ENCODE data around the gene ADAMTS17.

DNA sequence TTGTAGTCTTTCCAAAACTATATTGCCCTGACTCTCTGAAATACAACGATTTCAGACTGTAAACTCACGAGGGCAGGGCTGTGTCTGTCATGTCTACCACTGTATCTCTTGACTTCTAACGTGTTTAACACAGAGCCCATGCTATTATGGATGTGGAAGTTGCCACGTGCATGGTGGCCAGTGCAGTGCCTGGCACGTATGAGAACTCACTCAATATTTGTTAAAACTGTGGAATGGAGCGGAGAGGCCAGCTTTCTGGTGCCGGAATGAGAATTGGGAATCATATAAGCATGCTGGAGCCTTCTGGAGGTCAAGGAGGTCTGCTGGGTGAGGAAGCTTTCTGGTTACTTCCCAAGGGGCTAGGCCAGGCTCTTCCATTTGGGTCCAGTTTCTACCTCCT lies 387.9 kb downstream of the ADAMTS17 start:
- TF ChIP-seq POLR2A (IDR thresholded peaks at IDR 0.05; ENCODE audit: low read depth, low read length) (no peak), POLR2AphosphoS5 (IDR thresholded peaks at IDR 0.05; ENCODE audit: low read depth, low read length) (no peak), TAF1 (IDR thresholded peaks at IDR 0.05; ENCODE audit: borderline replicate concordance, low read depth, low read length) (no peak)
